Measurements from ENCODE around the gene JARID2.

JARID2 gene

GRCh38 chr6:15376900-15377487, 131.1 kb downstream of the JARID2 start:
- H3K9ac ChIP-seq (ENCODE audit: low read depth, low read length, poor library complexity) = no peak overlapping the region
- H2BK15ac ChIP-seq (ENCODE audit: low read length) = no peak overlapping the region
- no peaks in the 10 kb centered on the region for H3K9me3 ChIP-seq (replicated peaks in 1 of 2; ENCODE audit: control insufficient read depth in 2 of 2, insufficient read depth in 1 of 2, low read depth in 1 of 2, low read length in 2 of 2)
- no peak overlapping the region for H2AFZ ChIP-seq (ENCODE audit: low read length)
- H2BK5ac ChIP-seq (ENCODE audit: low read length) = no peak overlapping the region
- no peak overlapping the region for H2AK5ac ChIP-seq (ENCODE audit: low read depth, low read length)
- H4K8ac ChIP-seq (ENCODE audit: low read depth, low read length) = no peak overlapping the region
- H3K4me3 ChIP-seq (ENCODE audit: low read length in 2 of 2) = no peak overlapping the region
- no peak overlapping the region for H3K4ac ChIP-seq (ENCODE audit: low read length)
- no peak overlapping the region for H2BK12ac ChIP-seq (ENCODE audit: low read length)
- no peak overlapping the region for H3K4me2 ChIP-seq (ENCODE audit: insufficient read depth, low read length, poor library complexity, severe bottlenecking)
- H3K14ac ChIP-seq (ENCODE audit: low read length) = no peak overlapping the region
- no peak overlapping the region for H2BK120ac ChIP-seq (ENCODE audit: low read depth, low read length)
- H3K18ac ChIP-seq (ENCODE audit: low read length) = no peak overlapping the region
- H3K36me3 ChIP-seq (replicated peaks in 1 of 2; ENCODE audit: control insufficient read depth in 2 of 2, insufficient read depth in 2 of 2, low read length in 2 of 2) = peaks cover 0 to 33% of the 10 kb centered on the region in 2 donors
- no peak overlapping the region for H3K27ac ChIP-seq (replicated peaks; ENCODE audit: low read length)
- H3K27me3 ChIP-seq (ENCODE audit: control insufficient read depth in 3 of 3, insufficient read depth in 3 of 3, low read depth in 1 of 3, low read length in 3 of 3) = no peaks in the 10 kb centered on the region
- no peak for DNase-seq (ENCODE audit: low spot score)
- H3K23ac ChIP-seq (ENCODE audit: low read depth, low read length, poor library complexity) = no peak overlapping the region
- no peaks in the 10 kb centered on the region for H3K79me1 ChIP-seq (ENCODE audit: low read depth, low read length)
- peaks cover 2 to 3% of the 10 kb centered on the region in 2 donors for H3K4me1 ChIP-seq (ENCODE audit: control insufficient read depth in 2 of 2, insufficient read depth in 1 of 2, low read depth in 1 of 2, low read length in 2 of 2)
- no CpG with 5 or more reads among the region's 5 CpGs for WGBS, 2 donors (ENCODE audit: extremely low coverage in 2 of 2, insufficient read length in 2 of 2, insufficient replicate concordance in 1 of 2)
- no peak overlapping the region for H4K91ac ChIP-seq (ENCODE audit: low read depth, low read length, poor library complexity)

GRCh38 chr6:15378272-15378671, 132.4 kb downstream of the JARID2 start:
- Histone ChIP-seq H3K4me2 (ENCODE audit: insufficient read depth, low read length, poor library complexity, severe bottlenecking) (no peak overlapping the region), H2AFZ (ENCODE audit: low read length) (no peak overlapping the region)
- no peak for DNase-seq (ENCODE audit: low spot score)

DNA sequence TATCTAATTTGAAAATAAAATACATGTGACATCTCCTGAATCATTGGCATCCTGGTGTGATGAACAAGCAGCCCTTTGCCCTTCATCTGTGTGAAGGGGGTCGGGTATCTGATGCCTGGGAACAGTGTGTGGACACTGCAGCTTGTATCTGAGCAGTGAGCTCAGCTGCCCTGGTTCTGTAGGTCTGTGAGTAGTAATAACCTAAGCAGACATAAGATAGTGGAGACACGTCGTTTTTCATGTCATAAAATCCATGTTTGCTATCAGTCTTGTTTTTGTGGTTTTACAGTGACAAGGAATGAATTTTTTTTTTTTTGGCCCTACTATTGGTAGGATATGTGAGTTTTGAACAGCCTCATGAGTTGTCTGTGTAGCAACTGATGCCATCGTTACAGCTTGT, 133.0 kb downstream of the JARID2 start:
- no peak overlapping the region for H4K91ac ChIP-seq (ENCODE audit: low read depth, low read length, poor library complexity)
- no peaks in the 10 kb centered on the region for H3K79me1 ChIP-seq (ENCODE audit: low read depth, low read length)
- no peaks in the 10 kb centered on the region for H3K9me3 ChIP-seq (replicated peaks in 1 of 2; ENCODE audit: control insufficient read depth in 2 of 2, insufficient read depth in 1 of 2, low read depth in 1 of 2, low read length in 2 of 2)

More at GRCh38 chr6:15378272-15378671, 132.4 kb downstream of the JARID2 start:
- H2AK5ac ChIP-seq (ENCODE audit: low read depth, low read length) = no peak overlapping the region
- peaks cover 3 to 4% of the 10 kb centered on the region in 2 donors for H3K4me1 ChIP-seq (ENCODE audit: control insufficient read depth in 2 of 2, insufficient read depth in 1 of 2, low read depth in 1 of 2, low read length in 2 of 2)
- H4K91ac ChIP-seq (ENCODE audit: low read depth, low read length, poor library complexity) = no peak overlapping the region
- no peak overlapping the region for H3K4me3 ChIP-seq (ENCODE audit: low read length in 2 of 2)
- WGBS, 2 donors (ENCODE audit: extremely low coverage in 2 of 2, insufficient read length in 2 of 2, insufficient replicate concordance in 1 of 2) = no CpG with 5 or more reads among the region's 1 CpG
- H3K79me1 ChIP-seq (ENCODE audit: low read depth, low read length) = no peaks in the 10 kb centered on the region
- no peak overlapping the region for H2BK120ac ChIP-seq (ENCODE audit: low read depth, low read length)
- no peak overlapping the region for H2BK15ac ChIP-seq (ENCODE audit: low read length)
- no peak overlapping the region for H2BK5ac ChIP-seq (ENCODE audit: low read length)
- no peak overlapping the region for H3K27ac ChIP-seq (replicated peaks; ENCODE audit: low read length)
- H2BK12ac ChIP-seq (ENCODE audit: low read length) = no peak overlapping the region
- no peak overlapping the region for H3K18ac ChIP-seq (ENCODE audit: low read length)
- no peak overlapping the region for H3K4ac ChIP-seq (ENCODE audit: low read length)
- H3K36me3 ChIP-seq (replicated peaks in 1 of 2; ENCODE audit: control insufficient read depth in 2 of 2, insufficient read depth in 2 of 2, low read length in 2 of 2) = peaks cover 0 to 33% of the 10 kb centered on the region in 2 donors
- no peak overlapping the region for H3K9ac ChIP-seq (ENCODE audit: low read depth, low read length, poor library complexity)
- H3K27me3 ChIP-seq (ENCODE audit: control insufficient read depth in 3 of 3, insufficient read depth in 3 of 3, low read depth in 1 of 3, low read length in 3 of 3) = no peaks in the 10 kb centered on the region
- no peak overlapping the region for H3K23ac ChIP-seq (ENCODE audit: low read depth, low read length, poor library complexity)
- H4K8ac ChIP-seq (ENCODE audit: low read depth, low read length) = no peak overlapping the region
- H3K9me3 ChIP-seq (replicated peaks in 1 of 2; ENCODE audit: control insufficient read depth in 2 of 2, insufficient read depth in 1 of 2, low read depth in 1 of 2, low read length in 2 of 2) = no peaks in the 10 kb centered on the region
- no peak overlapping the region for H3K14ac ChIP-seq (ENCODE audit: low read length)

DNA sequence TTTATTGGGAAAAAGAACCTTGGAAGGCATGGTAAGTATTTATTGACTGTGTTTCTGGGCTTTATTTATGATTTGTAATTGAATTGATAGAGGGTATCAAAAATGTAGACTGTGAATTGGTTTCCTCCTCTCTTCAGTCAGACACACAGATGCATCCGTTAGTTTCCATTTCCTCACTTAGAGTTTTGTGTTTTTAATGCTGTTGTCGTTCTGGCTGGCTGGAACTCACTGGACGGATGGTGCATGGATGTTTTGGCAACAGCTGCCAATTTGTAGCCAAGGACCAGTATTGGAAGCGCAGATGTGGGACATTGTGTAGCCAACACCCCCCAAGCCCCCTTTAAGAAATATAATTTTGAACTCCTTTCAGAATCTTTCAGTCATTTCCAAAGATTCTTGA, 134.5 kb downstream of the JARID2 start:
- H2BK5ac ChIP-seq (ENCODE audit: low read length) = no peak overlapping the region
- H3K36me3 ChIP-seq (replicated peaks in 1 of 2; ENCODE audit: control insufficient read depth in 2 of 2, insufficient read depth in 2 of 2, low read length in 2 of 2) = peaks cover 0 to 19% of the 10 kb centered on the region in 2 donors
- H2AFZ ChIP-seq (ENCODE audit: low read length) = no peak overlapping the region
- no peak overlapping the region for H3K14ac ChIP-seq (ENCODE audit: low read length)
- no peak overlapping the region for H4K91ac ChIP-seq (ENCODE audit: low read depth, low read length, poor library complexity)
- no peak overlapping the region for H2BK12ac ChIP-seq (ENCODE audit: low read length)
- H3K4ac ChIP-seq (ENCODE audit: low read length) = no peak overlapping the region
- H2AK5ac ChIP-seq (ENCODE audit: low read depth, low read length) = no peak overlapping the region
- H3K9ac ChIP-seq (ENCODE audit: low read depth, low read length, poor library complexity) = no peak overlapping the region
- no CpG with 5 or more reads among the region's 4 CpGs for WGBS, 2 donors (ENCODE audit: extremely low coverage in 2 of 2, insufficient read length in 2 of 2, insufficient replicate concordance in 1 of 2)
- DNase-seq (ENCODE audit: low spot score) = no peak
- no peaks in the 10 kb centered on the region for H3K79me1 ChIP-seq (ENCODE audit: low read depth, low read length)
- no peak overlapping the region for H3K23ac ChIP-seq (ENCODE audit: low read depth, low read length, poor library complexity)
- H2BK15ac ChIP-seq (ENCODE audit: low read length) = no peak overlapping the region
- H3K9me3 ChIP-seq (replicated peaks in 1 of 2; ENCODE audit: control insufficient read depth in 2 of 2, insufficient read depth in 1 of 2, low read depth in 1 of 2, low read length in 2 of 2) = no peaks in the 10 kb centered on the region
- peaks cover 11% of the 10 kb centered on the region in 2 donors for H3K4me1 ChIP-seq (ENCODE audit: control insufficient read depth in 2 of 2, insufficient read depth in 1 of 2, low read depth in 1 of 2, low read length in 2 of 2)
- no peak overlapping the region for H3K18ac ChIP-seq (ENCODE audit: low read length)
- H3K4me3 ChIP-seq (ENCODE audit: low read length in 2 of 2) = no peak overlapping the region
- no peak overlapping the region for H3K4me2 ChIP-seq (ENCODE audit: insufficient read depth, low read length, poor library complexity, severe bottlenecking)
- H3K27me3 ChIP-seq (ENCODE audit: control insufficient read depth in 3 of 3, insufficient read depth in 3 of 3, low read depth in 1 of 3, low read length in 3 of 3) = no peaks in the 10 kb centered on the region
- no peak overlapping the region for H4K8ac ChIP-seq (ENCODE audit: low read depth, low read length)
- H2BK120ac ChIP-seq (ENCODE audit: low read depth, low read length) = no peak overlapping the region
- no peak overlapping the region for H3K27ac ChIP-seq (replicated peaks; ENCODE audit: low read length)

More for the DNA sequence above, 133.0 kb downstream of the JARID2 start:
- no peak overlapping the region for H3K4me3 ChIP-seq (ENCODE audit: low read length in 2 of 2)
- H2BK15ac ChIP-seq (ENCODE audit: low read length) = no peak overlapping the region
- H3K14ac ChIP-seq (ENCODE audit: low read length) = no peak overlapping the region
- no peak overlapping the region for H3K4me2 ChIP-seq (ENCODE audit: insufficient read depth, low read length, poor library complexity, severe bottlenecking)
- no peak overlapping the region for H3K27ac ChIP-seq (replicated peaks; ENCODE audit: low read length)
- H2BK120ac ChIP-seq (ENCODE audit: low read depth, low read length) = no peak overlapping the region
- no peak overlapping the region for H3K23ac ChIP-seq (ENCODE audit: low read depth, low read length, poor library complexity)
- no peak overlapping the region for H2AK5ac ChIP-seq (ENCODE audit: low read depth, low read length)
- DNase-seq (ENCODE audit: low spot score) = no peak
- H2AFZ ChIP-seq (ENCODE audit: low read length) = no peak overlapping the region
- peaks cover 3 to 4% of the 10 kb centered on the region in 2 donors for H3K4me1 ChIP-seq (ENCODE audit: control insufficient read depth in 2 of 2, insufficient read depth in 1 of 2, low read depth in 1 of 2, low read length in 2 of 2)
- no peak overlapping the region for H2BK5ac ChIP-seq (ENCODE audit: low read length)
- H3K18ac ChIP-seq (ENCODE audit: low read length) = no peak overlapping the region
- no peak overlapping the region for H2BK12ac ChIP-seq (ENCODE audit: low read length)
- H3K4ac ChIP-seq (ENCODE audit: low read length) = no peak overlapping the region
- H3K36me3 ChIP-seq (replicated peaks in 1 of 2; ENCODE audit: control insufficient read depth in 2 of 2, insufficient read depth in 2 of 2, low read length in 2 of 2) = peaks cover 0 to 33% of the 10 kb centered on the region in 2 donors
- no CpG with 5 or more reads among the region's 4 CpGs for WGBS, 2 donors (ENCODE audit: extremely low coverage in 2 of 2, insufficient read length in 2 of 2, insufficient replicate concordance in 1 of 2)
- no peak overlapping the region for H4K8ac ChIP-seq (ENCODE audit: low read depth, low read length)
- no peak overlapping the region for H3K9ac ChIP-seq (ENCODE audit: low read depth, low read length, poor library complexity)
- no peaks in the 10 kb centered on the region for H3K27me3 ChIP-seq (ENCODE audit: control insufficient read depth in 3 of 3, insufficient read depth in 3 of 3, low read depth in 1 of 3, low read length in 3 of 3)

Measured in neuronal stem cell (in vitro differentiated cells).